PC-9 (cell line): ENCODE measurements around the gene C6orf118. TPM values are rescaled to one million over a fixed set of nuclear protein-coding genes. Genes with fewer than 3 reads are reported as not detected.

Experiments used
- Bru-seq: library from RNA; stranded (reverse); fragments of 400-500 nt; gene quantifications from one replicate; lab custom pipeline; 2021; lab: Mats Ljungman, UMichigan
- BruChase-seq, 2 experiments: library from RNA; stranded (reverse); fragments of 400-500 nt; gene quantifications; one replicate each; lab custom pipeline; 2021; lab: Mats Ljungman, UMichigan
- BruUV-seq: library from RNA; stranded (reverse); fragments of 400-500 nt; replicated peaks from 2 replicates; lab custom pipeline; 2021; lab: Mats Ljungman, UMichigan
- CTCF ChIA-PET: fragments of 300-600 bp; sonication (Branson Sonifier 250); formaldehyde crosslinking; loops from one replicate; lab custom pipeline; 2022; ENCODE audit warnings: antibody characterized with exemption; lab: Charles Lee
- POLR2A ChIA-PET: fragments of 300-600 bp; sonication (Branson Sonifier 250); formaldehyde crosslinking; loops from one replicate; lab custom pipeline; 2022; ENCODE audit warnings: antibody characterized with exemption; ENCODE audit not compliant: unreplicated experiment; lab: Charles Lee
- DNase-seq, 2 experiments: peaks; one replicate each; pipeline versions ENCODE4 v3.0.0 to v3.0.0-alpha.2; 2015 to 2022; ENCODE audit warnings: mixed read lengths in 1 of 2
- H2AFZ ChIP-seq: fragments of 200-600 bp; sonication (generic); 2 replicates; pipeline ENCODE4 v1.8.1; 2017; ENCODE audit warnings: antibody characterized with exemption
- H3F3A ChIP-seq: fragments of 200-600 bp; sonication (generic); 2 replicates; pipeline ENCODE4 v1.8.1; 2017; ENCODE audit warnings: antibody characterized with exemption, mild to moderate bottlenecking, low read depth; ENCODE audit not compliant: insufficient read depth
- H3K27ac ChIP-seq: fragments of 200-600 bp; sonication (generic); 2 replicates; pipeline ENCODE4 v1.6.1; 2016; ENCODE audit warnings: mixed run types
- H3K27me3 ChIP-seq: fragments of 200-600 bp; sonication (generic); 2 replicates; pipeline ENCODE4 v1.6.1; 2016; ENCODE audit warnings: low read depth, mixed run types; ENCODE audit not compliant: insufficient read depth
- H3K36me3 ChIP-seq: fragments of 200-600 bp; sonication (generic); 2 replicates; pipeline ENCODE4 v1.6.1; 2016; ENCODE audit warnings: low read depth, mixed run types
- H3K4me1 ChIP-seq: fragments of 200-600 bp; sonication (generic); replicated peaks from 2 replicates; pipeline ENCODE4 v1.6.1; 2016; ENCODE audit warnings: mixed run types; ENCODE audit not compliant: insufficient read depth
- H3K4me2 ChIP-seq: fragments of 200-600 bp; sonication (generic); 2 replicates; pipeline ENCODE4 v1.6.1; 2017; ENCODE audit warnings: mixed run types
- H3K4me3 ChIP-seq: fragments of 200-600 bp; sonication (generic); 2 replicates; pipeline ENCODE4 v1.6.1; 2016; ENCODE audit warnings: mixed run types
- H3K79me2 ChIP-seq: fragments of 200-600 bp; sonication (generic); 2 replicates; pipeline ENCODE4 v1.6.1; 2017; ENCODE audit warnings: low read depth, mixed run types
- H3K9me2 ChIP-seq: fragments of 200-600 bp; sonication (generic); 2 replicates; pipeline ENCODE4 v1.8.1; 2017; ENCODE audit warnings: mild to moderate bottlenecking; ENCODE audit not compliant: insufficient read depth
- H3K9me3 ChIP-seq: fragments of 200-600 bp; sonication (generic); 2 replicates; pipeline ENCODE4 v1.8.1; 2016; ENCODE audit warnings: low read depth; ENCODE audit not compliant: insufficient read depth
- H4K20me1 ChIP-seq: fragments of 200-600 bp; sonication (generic); 2 replicates; pipeline ENCODE4 v1.8.1; 2017; ENCODE audit not compliant: insufficient read depth
- CTCF ChIP-seq: fragments of 200-600 bp; sonication (generic); conservative IDR thresholded peaks from 2 replicates; pipeline ENCODE4 v1.6.1; 2017; ENCODE audit warnings: mixed run types, antibody characterized with exemption, mild to moderate bottlenecking, moderate library complexity
- EZH2 ChIP-seq: fragments of 200-600 bp; sonication (generic); IDR thresholded peaks from 2 replicates; pipeline ENCODE4 v1.8.0; 2017; ENCODE audit warnings: antibody characterized with exemption, low read depth
- intact Hi-C: fragments of 100-400 bp; cut with micrococcal nuclease; formaldehyde crosslinking; loops from one replicate; pipeline ENCODE4 v1.10.0; 2022; ENCODE audit not compliant: unreplicated experiment
- long read RNA-seq: library from polyadenylated mRNA; stranded (forward); transcript quantifications from one replicate; pipeline ENCODE4 v2.0.0, GENCODE V29; 2022
- total RNA-seq: library from RNA; stranded (reverse); gene quantifications from 2 replicates; pipeline ENCODE4 v1.2.3, GENCODE V29; 2021

C6orf118 gene
- not detected in 2 replicates for total RNA-seq
- percentile 7 among the genes with signal in this experiment for Bru-seq, nascent RNA
- BruChase-seq, experiment 1, labeled RNA remaining after a 2-hour chase: percentile 6 among the genes with signal in this experiment
- BruChase-seq, experiment 2, labeled RNA remaining after a 6-hour chase: not detected
- long read RNA-seq: 0 reads

GRCh38 chr6:165308926-165309731 is at the start of gene C6orf118:
C6orf118 (minus strand) TSS chr6:165309605; CDS start chr6:165309586, 19 bp downstream.
- no peak for DNase-seq
- H3K4me1 ChIP-seq: no peaks in the 10 kb centered on the region
- H3K36me3 ChIP-seq: no peaks in the 10 kb centered on the region
- no peaks in the 10 kb centered on the region for H3K79me2 ChIP-seq
- POLR2A ChIA-PET: no interaction called here
- peaks cover 44% of the 10 kb centered on the region for H3K27me3 ChIP-seq
- no peaks in the 10 kb centered on the region for H4K20me1 ChIP-seq
- H3F3A ChIP-seq: no peaks in the 10 kb centered on the region
- H3K9me2 ChIP-seq: no peaks in the 10 kb centered on the region
- no peak within 1 kb of the TSS for H3K27ac ChIP-seq
- no peaks in the 10 kb centered on the region for H3K9me3 ChIP-seq
- intact Hi-C loops: no loop called here
- CTCF ChIA-PET: no interaction called here
- H2AFZ ChIP-seq: no peak within 1 kb of the TSS
- H3K4me3 ChIP-seq: no peak within 1 kb of the TSS
- TF ChIP-seq EZH2 (no peak), CTCF (no peak)
- no peak within 1 kb of the TSS for H3K4me2 ChIP-seq
- no TSS peak for BruUV-seq

- Histone ChIP-seq H3K9me2 (no peaks in the 10 kb centered on the region), H3F3A (no peaks in the 10 kb centered on the region), H3K79me2 (no peaks in the 10 kb centered on the region), H3K27ac (no peak overlapping the region), H4K20me1 (no peaks in the 10 kb centered on the region), H2AFZ (no peak overlapping the region), H3K4me3 (no peak overlapping the region), H3K9me3 (no peaks in the 10 kb centered on the region), H3K4me1 (no peaks in the 10 kb centered on the region), H3K27me3 (peaks cover 23% of the 10 kb centered on the region), H3K36me3 (no peaks in the 10 kb centered on the region), H3K4me2 (no peak overlapping the region)
- no peak for DNase-seq
- ChIA-PET POLR2A (no interaction called here), CTCF (no interaction called here)
- intact Hi-C loops: no loop called here
- BruUV-seq: no TSS peak
- TF ChIP-seq CTCF (no peak), EZH2 (no peak)
Observed at GRCh38 chr6:165345700-165346099, 36.3 kb upstream of the C6orf118 start.

GRCh38 chr6:165340532-165340931 is 31.1 kb upstream of the C6orf118 start:
- Histone ChIP-seq H3K79me2 (no peaks in the 10 kb centered on the region), H3K9me3 (no peaks in the 10 kb centered on the region)
- intact Hi-C loops: no loop called here

More at GRCh38 chr6:165340532-165340931, 31.1 kb upstream of the C6orf118 start:
- POLR2A ChIA-PET: no interaction called here
- Histone ChIP-seq H3K9me2 (no peaks in the 10 kb centered on the region), H3K4me1 (no peaks in the 10 kb centered on the region), H3K27ac (no peak overlapping the region), H3K4me2 (no peak overlapping the region), H3K36me3 (no peaks in the 10 kb centered on the region), H4K20me1 (no peaks in the 10 kb centered on the region), H2AFZ (no peak overlapping the region), H3F3A (no peaks in the 10 kb centered on the region), H3K27me3 (peaks cover 23% of the 10 kb centered on the region), H3K4me3 (no peak overlapping the region)
- CTCF ChIA-PET: no interaction called here
- no peak for DNase-seq
- no TSS peak for BruUV-seq
- no peak for TF ChIP-seq CTCF
- no peak for TF ChIP-seq EZH2
